H9 (cell line): Measurements from ENCODE around the gene IL12RB2. TPM values are rescaled to one million over a fixed set of nuclear protein-coding genes. Genes with fewer than 3 reads are reported as not detected.

Experiments used
- DNase-seq: peaks from one replicate; pipeline ENCODE4 v3.0.0-alpha.2; 2017
- H2AFZ ChIP-seq: one replicate; pipeline ENCODE4 v1.6.1; 2013; ENCODE audit warnings: mild to moderate bottlenecking, low read length, control low read depth, moderate library complexity
- H2AK5ac ChIP-seq: 2 replicates; pipeline ENCODE4 v1.6.1; 2013; ENCODE audit warnings: low read length, control low read depth, mixed read lengths; ENCODE audit not compliant: insufficient read length
- H2BK120ac ChIP-seq: one replicate; pipeline ENCODE4 v1.6.1; 2013; ENCODE audit warnings: low read depth, mild to moderate bottlenecking, low read length, control low read depth, inconsistent platforms; ENCODE audit not compliant: poor library complexity, severe bottlenecking
- H2BK12ac ChIP-seq: 2 replicates; pipeline ENCODE4 v1.6.1; 2013; ENCODE audit warnings: low read length, control low read depth, mixed read lengths, low read depth; ENCODE audit not compliant: insufficient read length
- H2BK15ac ChIP-seq: 2 replicates; pipeline ENCODE4 v1.6.1; 2013; ENCODE audit warnings: low read depth, low read length, control low read depth
- H2BK20ac ChIP-seq: one replicate; pipeline ENCODE4 v1.6.1; 2013; ENCODE audit warnings: low read depth, mild to moderate bottlenecking, low read length, control low read depth, inconsistent platforms; ENCODE audit not compliant: poor library complexity, severe bottlenecking
- H2BK5ac ChIP-seq: 2 replicates; pipeline ENCODE4 v1.6.1; 2013; ENCODE audit warnings: low read length, control low read depth, mixed read lengths; ENCODE audit not compliant: insufficient read length
- H3K14ac ChIP-seq: 2 replicates; pipeline ENCODE4 v1.6.1; 2013; ENCODE audit warnings: low read length, control low read depth; ENCODE audit not compliant: insufficient read depth
- H3K18ac ChIP-seq: 2 replicates; pipeline ENCODE4 v1.6.1; 2013; ENCODE audit warnings: low read depth, mild to moderate bottlenecking, mixed read lengths, low read length, control low read depth; ENCODE audit not compliant: insufficient read length
- H3K23ac ChIP-seq: 2 replicates; pipeline ENCODE4 v1.6.1; 2013; ENCODE audit warnings: low read length, control low read depth, mixed read lengths, low read depth; ENCODE audit not compliant: insufficient read length
- H3K23me2 ChIP-seq: 2 replicates; pipeline ENCODE4 v1.6.1; 2013; ENCODE audit warnings: low read depth, mild to moderate bottlenecking, mixed read lengths, low read length, control low read depth; ENCODE audit not compliant: insufficient read length, poor library complexity, severe bottlenecking
- H3K27ac ChIP-seq: 2 replicates; pipeline ENCODE4 v1.5.1; 2013; ENCODE audit warnings: low read length, control low read depth, mixed read lengths, low read depth; ENCODE audit not compliant: insufficient read length
- H3K27me3 ChIP-seq: 2 replicates; pipeline ENCODE4 v1.6.1; 2013; ENCODE audit warnings: low read length, control low read depth, inconsistent platforms; ENCODE audit not compliant: insufficient read depth
- H3K4ac ChIP-seq: 2 replicates; pipeline ENCODE4 v1.6.1; 2013; ENCODE audit warnings: low read depth, mild to moderate bottlenecking, control low read depth, inconsistent platforms, low read length, moderate library complexity
- H3K4me1 ChIP-seq: 2 replicates; pipeline ENCODE4 v1.6.1; 2013; ENCODE audit warnings: low read length, control low read depth, inconsistent platforms; ENCODE audit not compliant: insufficient read depth
- H3K4me2 ChIP-seq: 2 replicates; pipeline ENCODE4 v1.6.1; 2013; ENCODE audit warnings: low read length, control low read depth, mixed read lengths; ENCODE audit not compliant: insufficient read length, insufficient read depth
- H3K56ac ChIP-seq: 2 replicates; pipeline ENCODE4 v1.6.1; 2013; ENCODE audit warnings: low read depth, mild to moderate bottlenecking, mixed read lengths, low read length, control low read depth; ENCODE audit not compliant: insufficient read length
- H3K79me1 ChIP-seq: 2 replicates; pipeline ENCODE4 v1.6.1; 2013; ENCODE audit warnings: low read depth, mild to moderate bottlenecking, moderate library complexity, low read length, control low read depth, inconsistent platforms; ENCODE audit not compliant: insufficient read depth, poor library complexity, severe bottlenecking
- H3K79me2 ChIP-seq: 2 replicates; pipeline ENCODE4 v1.6.1; 2013; ENCODE audit warnings: low read length, control low read depth, inconsistent platforms; ENCODE audit not compliant: insufficient read depth
- H3K9ac ChIP-seq: 2 replicates; pipeline ENCODE4 v1.6.1; 2013; ENCODE audit warnings: low read length, control low read depth, mixed read lengths; ENCODE audit not compliant: insufficient read length; ENCODE audit errors: extremely low read depth
- H3K9me3 ChIP-seq: one replicate; pipeline ENCODE4 v1.6.1; 2013; ENCODE audit warnings: low read depth, low read length, inconsistent platforms; ENCODE audit not compliant: control insufficient read depth
- H3T11ph ChIP-seq: one replicate; pipeline ENCODE4 v1.6.1; 2013; ENCODE audit warnings: mild to moderate bottlenecking, low read length, control low read depth, inconsistent platforms
- H4K20me1 ChIP-seq: one replicate; pipeline ENCODE4 v1.6.1; 2013; ENCODE audit not compliant: control insufficient read depth, insufficient read length, insufficient read depth
- H4K5ac ChIP-seq: 2 replicates; pipeline ENCODE4 v1.6.1; 2013; ENCODE audit warnings: low read depth, mild to moderate bottlenecking, mixed read lengths, low read length, control low read depth; ENCODE audit not compliant: insufficient read length
- H4K8ac ChIP-seq: replicated peaks from 2 replicates; pipeline ENCODE4 v1.6.1; 2013; ENCODE audit warnings: low read length, control low read depth, mixed read lengths, low read depth; ENCODE audit not compliant: insufficient read length
- H4K91ac ChIP-seq: 2 replicates; pipeline ENCODE4 v1.6.1; 2013; ENCODE audit warnings: low read depth, mild to moderate bottlenecking, moderate library complexity, mixed read lengths, low read length, control low read depth; ENCODE audit not compliant: insufficient read length
- H3K27ac Mint-ChIP-seq, 3 experiments: 2 replicates in 2 of 3; 3 replicates in 1 of 3; pipeline ENCODE4 v1.8.0; 2020 to 2021; ENCODE audit warnings: mixed read lengths in 3 of 3, mild to moderate bottlenecking in 1 of 3, moderate library complexity in 1 of 3
- H3K27me3 Mint-ChIP-seq: 2 replicates; pipeline ENCODE4 v1.8.0; 2021; ENCODE audit warnings: low read depth, mild to moderate bottlenecking, moderate library complexity, mixed read lengths
- H3K36me3 Mint-ChIP-seq, 3 experiments: 2 replicates in 2 of 3; 3 replicates in 1 of 3; pipeline ENCODE4 v1.8.0; 2020 to 2021; ENCODE audit warnings: low read depth in 3 of 3, mixed read lengths in 3 of 3; ENCODE audit not compliant: insufficient read depth in 1 of 3
- H3K4me1 Mint-ChIP-seq, 2 experiments: 2 replicates each; pipeline ENCODE4 v1.8.0; 2020; ENCODE audit warnings: mixed read lengths in 2 of 2
- H3K4me3 Mint-ChIP-seq, 2 experiments: 2 replicates in 1 of 2; 3 replicates in 1 of 2; pipeline ENCODE4 v1.8.0; 2020 to 2021; ENCODE audit warnings: mild to moderate bottlenecking in 2 of 2, mixed read lengths in 2 of 2, moderate library complexity in 1 of 2
- H3K9me3 Mint-ChIP-seq, 2 experiments: 2 replicates in 1 of 2; 3 replicates in 1 of 2; pipeline ENCODE4 v1.8.0; 2020; ENCODE audit warnings: mild to moderate bottlenecking in 2 of 2, mixed read lengths in 2 of 2, moderate library complexity in 1 of 2
- CTCF ChIP-seq: fragments of 200-600 bp; sonication (generic); conservative IDR thresholded peaks from 3 replicates; pipeline ENCODE4 v1.8.0; 2021; ENCODE audit warnings: antibody characterized with exemption, mild to moderate bottlenecking
- WGBS: extraction: QIAGEN DNeasy Blood & Tissue Kit; methylation state at CpG from one replicate; pipeline ENCODE4 v1.1.7; 2013; ENCODE audit warnings: missing lambda C conversion rate, low lambda C conversion rate, mixed read lengths; ENCODE audit not compliant: insufficient read length; ENCODE audit errors: extremely low coverage; 5-methylcytosine and 5-hydroxymethylcytosine counted together
- total RNA-seq: library from RNA; stranded (reverse); gene quantifications from 2 replicates; pipeline ENCODE4 v1.2.1, GENCODE V29; 2021

The IL12RB2 gene
- total RNA-seq, 1 experiment from 2014 or later: 0.77 TPM

GRCh38 chr1:67355745-67356424 is 48.2 kb downstream of the IL12RB2 start:
- Histone ChIP-seq H4K20me1 (no peaks in the 10 kb centered on the region), H4K8ac (no peak overlapping the region), H3K23ac (no peak overlapping the region), H3K27ac (no peak overlapping the region), H3K4ac (no peak overlapping the region), H3K23me2 (no peaks in the 10 kb centered on the region), H3K14ac (no peak overlapping the region), H3K79me2 (no peaks in the 10 kb centered on the region), H2BK120ac (no peak overlapping the region), H2BK5ac (no peak overlapping the region), H3K27me3 (no peaks in the 10 kb centered on the region), H3K9me3 (no peaks in the 10 kb centered on the region), H3K4me2 (no peak overlapping the region), H3K56ac (no peak overlapping the region), H2BK12ac (no peak overlapping the region), H2BK20ac (no peak overlapping the region), H2BK15ac (no peak overlapping the region), H3T11ph (no peak overlapping the region), H2AK5ac (no peak overlapping the region), H3K4me1 (no peaks in the 10 kb centered on the region; the same call in 1 of the 2 replicates), H3K79me1 (no peaks in the 10 kb centered on the region), H4K5ac (no peak overlapping the region), H2AFZ (no peak overlapping the region), H4K91ac (no peak overlapping the region), H3K9ac (no peak overlapping the region), H3K18ac (no peak overlapping the region)
- Mint-ChIP-seq H3K4me1 (peaks cover 0 to 7% of the 10 kb centered on the region in 2 experiments; a peak in 1 of 4 replicates), H3K36me3 (no peaks in the 10 kb centered on the region), H3K27me3 (0 out of 2 replicates have a peak, but pooled peaks cover under 1% of the 10 kb centered on the region), H3K9me3 (no peaks in the 10 kb centered on the region), H3K27ac (no peak overlapping the region; a peak in 1 of 7 replicates), H3K4me3 (no peak overlapping the region)
- no peak for DNase-seq
- WGBS: no CpG with 5 or more reads among the region's 3 CpGs
- TF ChIP-seq CTCF: no peak
